ENCODE data around the gene JOSD1.

JOSD1 gene

GRCh38 chr22:38732251-38732815, 31.6 kb upstream of the JOSD1 start:
- DNase-seq, result no peak

DNA sequence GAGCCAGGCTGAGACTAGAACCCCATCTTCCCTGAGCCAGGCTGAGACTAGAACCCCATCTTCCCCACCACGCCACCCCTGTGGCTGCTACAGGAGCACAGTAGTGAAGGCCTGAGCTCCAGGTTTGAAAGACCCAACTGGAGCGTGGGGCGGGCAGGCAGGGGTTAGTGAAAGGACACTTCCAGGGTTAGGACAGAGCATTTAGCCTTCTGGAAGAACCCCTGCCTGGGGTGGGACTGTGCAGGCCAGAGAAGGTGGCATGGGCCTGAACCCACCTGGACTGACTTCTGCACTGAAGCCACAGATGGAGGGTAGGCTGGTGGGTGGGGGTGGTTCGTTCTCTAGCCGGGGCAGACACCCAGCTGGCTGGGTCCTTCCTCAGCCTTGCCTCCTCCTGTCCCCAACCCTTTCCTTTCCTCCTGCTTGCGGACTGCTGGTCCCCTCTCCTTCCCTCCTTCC, 31.0 kb upstream of the JOSD1 start:
- no peak for DNase-seq

DNA sequence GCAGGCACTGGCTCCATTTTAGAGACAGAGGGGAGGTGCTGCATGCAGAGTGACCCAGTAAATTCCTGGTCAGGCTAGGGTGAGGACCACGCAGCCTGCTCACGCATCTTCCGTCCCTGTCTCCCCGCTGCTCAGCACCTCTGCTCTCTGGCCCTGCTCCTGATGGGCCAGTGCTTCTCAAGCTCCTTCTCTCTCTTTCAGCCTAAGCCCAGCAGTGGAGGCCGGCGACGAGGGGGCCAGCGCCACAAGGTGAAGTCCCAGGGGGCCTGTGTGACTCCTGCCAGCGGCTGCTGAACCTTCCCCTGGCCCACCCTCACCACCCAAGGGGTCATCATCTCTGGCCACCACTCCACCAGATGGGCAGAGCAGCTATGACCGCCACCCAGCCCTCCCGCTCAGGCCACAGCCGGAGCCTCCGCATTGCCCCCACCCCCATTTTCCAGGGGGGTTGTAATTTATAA, 29.7 kb upstream of the JOSD1 start:
- DNase-seq, result no peak

DNA sequence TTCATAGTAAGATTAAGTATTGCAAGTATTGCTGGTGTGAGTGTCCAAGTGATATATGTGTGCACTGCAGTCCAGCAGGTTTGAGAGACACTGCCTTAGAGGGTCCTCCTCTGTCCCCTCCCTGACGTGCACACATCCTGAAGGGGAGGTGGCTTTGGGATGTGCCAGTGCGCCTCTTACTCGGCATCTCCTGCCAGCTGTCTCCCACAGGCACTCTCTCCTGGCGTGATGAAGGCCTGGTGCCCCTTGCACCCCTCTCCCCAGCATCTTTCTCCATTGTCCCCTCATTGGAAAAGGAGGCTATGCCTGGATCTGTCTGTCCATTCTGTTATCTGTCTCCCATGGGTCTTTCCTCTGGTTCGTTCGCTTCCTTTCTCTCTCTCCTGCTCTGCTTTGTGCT, 29.2 kb upstream of the JOSD1 start:
- DNase-seq, result no peak

DNA sequence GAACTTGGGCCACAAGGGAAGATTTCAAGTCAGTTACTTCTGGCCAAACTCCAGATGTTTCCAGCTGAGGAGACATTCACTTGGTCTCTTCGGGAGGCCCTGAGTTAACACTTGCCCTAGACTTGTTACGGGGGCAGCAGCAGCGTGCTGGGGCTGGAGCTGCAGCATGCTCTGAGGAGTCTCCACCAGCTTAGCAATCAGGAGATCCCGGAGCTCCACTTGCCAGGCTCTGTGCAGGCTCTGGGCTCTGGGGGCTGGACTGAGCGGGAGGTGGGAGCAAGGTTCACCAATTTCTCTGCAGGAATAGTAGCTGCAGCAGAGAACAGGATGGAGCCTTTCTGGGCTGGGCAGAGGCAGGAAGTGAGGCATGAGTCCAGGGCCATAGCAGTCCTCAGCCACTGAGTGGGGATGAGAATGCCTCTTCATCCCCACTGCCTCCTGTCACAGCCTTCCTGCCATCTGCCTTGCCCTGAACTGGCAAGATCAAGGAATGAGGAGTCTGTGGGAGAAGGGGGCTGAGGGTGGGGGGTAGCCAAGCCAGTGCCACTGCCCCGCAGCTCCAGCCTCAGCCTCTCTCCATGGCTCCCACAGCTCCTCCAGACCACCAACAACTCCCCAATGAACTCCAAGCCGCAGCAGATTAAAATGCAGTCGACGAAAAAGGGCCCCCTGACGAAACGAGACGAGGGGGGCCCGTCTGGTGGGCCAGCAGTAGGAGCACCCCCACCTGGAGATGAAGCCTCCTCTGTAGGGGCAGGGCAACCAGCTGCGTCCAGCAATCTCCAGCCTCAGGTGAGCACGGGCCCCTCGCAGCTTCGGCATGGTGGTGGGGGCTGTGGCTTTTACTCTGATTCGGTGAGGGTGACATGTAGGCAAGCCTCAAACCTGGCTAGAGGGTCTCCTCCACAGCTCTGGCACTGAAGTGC, 28.4 kb upstream of the JOSD1 start:
- DNase-seq, result no peak

DNA sequence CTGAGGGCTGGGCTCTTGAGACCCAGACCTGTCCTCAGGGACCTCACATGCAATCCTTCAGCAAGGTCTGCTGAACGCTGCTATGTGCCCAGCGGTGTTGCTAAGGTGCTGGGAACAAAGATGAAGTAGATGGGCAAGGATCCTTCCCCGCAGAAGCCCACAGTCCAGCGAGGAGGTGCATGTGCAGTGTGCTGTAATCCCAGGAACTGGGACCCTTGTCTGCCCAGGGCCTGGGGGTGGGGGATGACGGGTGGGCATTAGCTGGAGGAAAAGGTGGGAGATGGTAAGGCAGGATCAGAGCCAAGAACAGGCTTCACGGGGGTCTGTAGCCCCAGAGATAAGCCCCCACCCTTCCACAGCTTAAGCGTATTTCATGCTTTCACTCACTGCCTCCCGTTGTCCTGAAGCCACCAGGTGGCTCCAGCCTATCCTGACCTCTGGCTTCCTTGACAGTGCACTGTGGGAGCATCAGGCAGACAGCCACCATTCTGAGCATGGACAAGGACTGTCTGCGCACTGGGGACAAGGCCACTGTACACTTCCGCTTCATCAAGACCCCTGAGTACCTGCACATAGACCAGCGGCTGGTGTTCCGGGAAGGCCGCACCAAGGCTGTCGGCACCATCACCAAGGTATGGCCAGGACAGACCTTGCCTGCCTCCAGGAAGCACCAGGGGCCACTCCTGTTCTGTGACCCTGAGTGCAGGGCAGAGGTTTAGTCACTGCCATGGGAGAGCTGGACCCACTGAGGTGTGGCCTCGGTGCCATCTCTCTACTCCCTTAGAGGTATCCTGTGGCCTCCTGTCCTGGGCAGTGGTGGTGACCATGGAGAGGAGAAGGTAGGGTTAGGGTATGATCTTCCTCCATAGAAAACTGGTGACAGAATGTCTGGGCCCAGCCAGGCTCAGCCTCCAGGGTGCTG, 27.0 kb upstream of the JOSD1 start:
- DNase-seq, result no peak

DNA sequence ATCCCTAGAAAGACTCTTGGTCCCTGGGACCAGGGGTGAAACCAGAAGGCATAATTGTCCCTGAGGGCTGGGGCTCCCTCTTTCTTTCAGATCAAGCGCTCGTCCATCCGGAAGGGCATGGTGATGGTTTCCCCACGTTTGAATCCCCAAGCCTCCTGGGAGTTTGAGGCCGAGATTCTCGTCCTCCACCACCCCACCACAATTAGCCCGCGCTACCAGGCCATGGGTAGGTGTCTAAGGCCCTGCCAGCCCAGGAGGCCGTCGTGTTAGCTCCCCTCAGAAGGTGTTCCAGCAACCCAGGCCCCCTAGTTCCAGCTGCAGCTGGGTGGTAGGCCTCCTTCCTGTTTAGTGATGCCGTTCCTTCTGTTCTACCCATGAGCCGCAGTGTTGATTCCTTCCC, 26.4 kb upstream of the JOSD1 start:
- DNase-seq, result no peak

DNA sequence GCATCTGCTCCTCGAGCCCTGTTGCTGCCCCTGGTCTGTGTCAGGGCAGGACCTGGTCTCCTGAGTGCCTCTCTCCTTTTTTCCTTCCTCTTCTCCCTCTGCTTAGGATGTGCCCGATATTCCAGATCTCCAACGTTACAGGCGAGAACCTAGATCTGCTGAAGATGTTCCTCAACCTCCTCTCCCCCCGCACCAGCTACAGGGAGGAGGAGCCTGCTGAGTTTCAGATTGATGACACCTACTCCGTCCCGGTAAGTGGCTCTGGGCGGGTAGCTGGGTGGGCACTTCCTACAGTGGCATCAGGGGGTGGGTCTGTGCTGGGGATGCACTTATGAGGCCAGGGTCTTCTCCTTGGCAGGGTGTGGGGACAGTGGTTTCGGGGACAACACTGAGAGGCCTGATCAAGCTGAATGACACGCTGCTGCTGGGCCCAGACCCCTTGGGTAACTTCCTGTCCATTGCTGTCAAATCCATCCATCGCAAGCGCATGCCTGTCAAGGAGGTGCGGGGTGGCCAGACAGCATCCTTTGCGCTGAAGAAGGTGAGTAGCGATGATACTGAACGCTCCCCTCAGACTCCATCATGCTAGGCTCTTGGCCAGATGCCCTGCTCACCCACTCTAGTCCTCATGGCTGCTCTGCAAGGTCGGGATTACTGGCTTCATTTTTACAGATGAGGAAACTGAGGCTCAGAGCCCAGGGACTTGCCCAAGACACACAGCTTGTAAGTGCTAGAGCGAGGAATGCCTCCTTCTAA, 25.3 kb upstream of the JOSD1 start:
- no peak for DNase-seq

DNA sequence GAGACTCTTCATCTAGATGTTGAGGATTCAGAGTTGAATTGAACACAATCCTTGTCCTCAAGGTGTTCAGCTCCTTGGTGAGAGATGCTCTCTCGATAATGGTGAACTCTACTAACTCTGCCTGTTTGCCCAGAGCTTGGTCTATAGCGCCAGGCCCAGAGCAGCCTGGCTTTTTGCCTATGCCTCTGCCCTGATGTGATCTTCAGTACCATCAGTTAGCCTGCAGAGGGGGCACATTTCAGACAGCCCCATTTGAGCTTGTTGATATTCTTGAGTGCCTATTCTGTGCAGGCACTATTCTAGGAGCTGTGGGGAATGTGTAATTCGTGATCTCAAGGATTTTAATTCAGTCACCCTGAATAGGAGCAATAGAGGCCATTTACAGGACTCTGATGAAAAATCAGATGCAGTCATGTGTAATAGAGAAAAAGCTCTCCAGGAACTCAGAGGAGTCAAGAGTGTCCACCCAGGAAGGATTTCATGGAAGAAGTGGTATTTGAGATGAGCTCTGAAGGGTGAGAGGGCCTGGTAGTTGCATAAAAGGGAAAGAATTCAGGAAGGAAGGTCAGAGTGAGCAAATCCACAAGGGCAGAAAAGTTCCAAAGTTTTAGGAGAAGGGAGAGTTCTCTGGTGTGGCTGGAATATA, 24.3 kb upstream of the JOSD1 start:
- DNase-seq, result no peak

DNA sequence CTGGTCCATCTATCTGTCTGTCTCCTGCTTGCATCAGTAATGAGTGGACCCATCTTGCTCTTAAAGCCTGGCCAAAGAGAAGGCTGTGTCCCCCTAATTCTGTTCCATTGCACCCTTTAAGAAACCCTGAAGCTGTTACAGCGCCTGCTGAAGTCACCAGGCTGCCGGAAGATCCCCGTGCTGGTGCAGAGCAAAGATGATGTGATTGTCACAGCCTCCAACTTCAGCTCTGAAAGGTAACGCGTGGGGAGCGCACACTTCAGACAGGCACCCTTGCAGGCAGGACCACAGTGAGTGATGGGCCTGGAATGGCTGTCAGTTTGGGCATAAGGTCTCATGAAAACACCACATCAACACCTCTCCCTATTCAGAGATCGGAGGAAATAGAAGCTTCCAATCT, 23.4 kb upstream of the JOSD1 start:
- DNase-seq, result no peak

GRCh38 chr22:38721551-38721950, 20.8 kb upstream of the JOSD1 start:
- DNase-seq, result no peak

GRCh38 chr22:38720350-38720749, 19.6 kb upstream of the JOSD1 start:
- no peak for DNase-seq

DNA sequence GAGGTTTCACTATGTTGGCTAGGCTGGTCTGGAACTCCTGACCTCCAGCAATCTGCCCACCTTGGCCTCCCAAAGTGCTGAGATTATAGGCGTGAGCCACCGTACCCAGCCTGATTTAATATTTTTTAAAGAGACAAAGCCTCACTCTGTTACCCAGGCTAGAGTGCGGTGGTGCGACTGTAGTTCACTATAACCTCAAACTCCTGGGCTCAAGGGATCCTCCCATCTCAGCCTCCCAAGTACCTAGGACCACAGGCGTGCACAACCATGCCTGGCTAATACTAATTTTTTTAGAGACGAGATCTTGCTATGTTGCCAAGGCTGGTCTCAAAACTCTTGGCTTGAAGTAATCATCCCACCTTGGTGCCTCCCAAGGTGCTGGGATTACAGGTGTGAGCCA, 18.5 kb upstream of the JOSD1 start:
- DNase-seq, result no peak

GRCh38 chr22:38718414-38718813, 17.7 kb upstream of the JOSD1 start:
- DNase-seq, result no peak

DNA sequence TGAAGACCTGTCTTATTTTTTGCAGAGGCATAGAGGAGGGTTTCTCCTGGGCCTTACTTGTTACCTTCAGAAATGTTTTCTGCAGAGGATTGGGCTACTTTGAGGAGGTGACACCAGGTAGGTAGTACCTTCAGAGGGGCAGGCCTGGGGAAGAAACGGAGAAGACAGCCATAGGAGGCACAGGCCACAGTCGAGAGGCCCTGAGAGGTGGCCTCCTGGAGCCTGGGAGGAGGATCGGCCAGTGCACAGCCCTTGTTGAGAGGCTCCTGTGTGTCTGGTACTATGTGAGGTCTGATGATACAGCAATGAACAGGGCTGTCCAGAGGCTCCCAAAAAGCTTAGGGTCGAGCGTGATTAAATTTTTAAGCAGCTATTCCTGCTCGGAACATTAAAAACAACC, 16.5 kb upstream of the JOSD1 start:
- no peak for DNase-seq

DNA sequence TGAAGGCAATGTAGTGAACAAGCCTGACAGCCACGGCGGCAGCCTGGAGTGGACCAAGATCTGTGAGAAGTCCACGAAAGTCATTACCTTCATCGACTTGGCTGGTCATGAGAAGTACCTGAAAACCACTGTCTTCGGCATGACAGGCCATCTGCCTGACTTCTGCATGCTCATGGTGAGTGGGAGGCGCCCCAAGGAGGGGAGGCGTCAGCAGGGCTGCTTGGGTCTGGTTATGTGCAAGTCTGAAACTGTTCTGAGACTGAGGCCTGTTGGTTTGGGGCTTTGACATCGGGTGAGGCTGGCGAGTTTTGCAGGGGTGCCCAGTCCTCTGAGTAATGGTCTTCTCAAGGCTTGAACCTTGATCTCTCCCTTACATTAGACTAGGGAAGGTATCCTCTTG, 16.1 kb upstream of the JOSD1 start:
- DNase-seq, result no peak

GRCh38 chr22:38716271-38716670, 15.5 kb upstream of the JOSD1 start:
- DNase-seq, result no peak

DNA sequence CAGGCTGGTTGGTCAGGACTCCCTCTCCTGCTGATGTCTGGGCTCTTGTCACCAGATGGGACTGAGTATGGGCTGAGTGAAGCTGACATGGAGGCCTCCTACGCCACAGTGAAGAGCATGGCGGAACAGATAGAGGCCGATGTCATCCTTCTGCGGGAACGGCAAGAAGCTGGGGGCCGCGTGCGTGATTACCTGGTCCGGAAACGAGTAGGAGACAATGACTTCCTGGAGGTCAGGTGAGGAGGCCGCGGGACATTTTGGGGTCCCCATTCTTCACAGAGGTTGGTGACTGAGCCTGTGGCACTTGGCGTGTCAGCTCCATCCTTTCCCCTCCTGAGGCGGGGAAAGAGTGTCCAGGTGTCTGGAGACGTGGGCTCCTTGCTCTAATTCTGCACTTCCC, 15.1 kb upstream of the JOSD1 start:
- DNase-seq, result no peak

DNA sequence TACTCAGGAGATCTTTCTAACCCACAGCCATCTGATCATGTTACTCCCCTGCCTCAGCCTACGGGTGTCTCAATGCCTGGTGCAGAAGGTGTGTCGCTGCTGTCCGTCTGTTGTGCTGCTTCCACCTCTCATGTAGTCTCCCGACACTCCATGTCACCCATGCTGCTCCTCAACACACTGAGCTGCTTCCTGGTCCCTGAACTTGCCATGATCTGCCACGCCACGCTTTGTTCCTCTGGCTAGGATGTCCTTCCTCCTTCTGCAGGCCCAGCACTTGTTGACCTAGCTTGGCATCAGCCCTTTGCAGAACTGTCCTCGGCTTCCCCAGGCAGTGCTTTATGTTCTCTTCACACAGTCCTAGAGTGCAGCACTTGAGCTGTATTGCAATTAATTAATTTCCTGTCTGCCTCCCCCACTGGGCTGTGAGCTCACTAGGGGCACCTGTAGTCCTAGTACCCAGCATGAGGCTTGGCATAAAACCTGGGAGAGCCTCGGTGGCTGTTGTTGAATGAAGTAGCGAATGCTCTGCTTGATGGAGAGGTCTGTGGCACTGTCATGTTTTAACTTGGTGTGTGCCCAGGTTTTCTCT, 14.5 kb upstream of the JOSD1 start:
- no peak for DNase-seq

- DNase-seq, result no peak
These were observed 13.2 kb upstream of the JOSD1 start for GRCh38 chr22:38713921-38714320.

- no peak for DNase-seq
These were observed 11.9 kb upstream of the JOSD1 start for GRCh38 chr22:38712486-38713207.
